ENCODE data around the gene FAT3. TPM values are rescaled to one million over a fixed set of nuclear protein-coding genes. Genes with fewer than 3 reads are reported as not detected.

Gene FAT3
- 1 to 10 TPM; 1.8 to 9.8 (median 2.5) TPM for total RNA-seq

DNA sequence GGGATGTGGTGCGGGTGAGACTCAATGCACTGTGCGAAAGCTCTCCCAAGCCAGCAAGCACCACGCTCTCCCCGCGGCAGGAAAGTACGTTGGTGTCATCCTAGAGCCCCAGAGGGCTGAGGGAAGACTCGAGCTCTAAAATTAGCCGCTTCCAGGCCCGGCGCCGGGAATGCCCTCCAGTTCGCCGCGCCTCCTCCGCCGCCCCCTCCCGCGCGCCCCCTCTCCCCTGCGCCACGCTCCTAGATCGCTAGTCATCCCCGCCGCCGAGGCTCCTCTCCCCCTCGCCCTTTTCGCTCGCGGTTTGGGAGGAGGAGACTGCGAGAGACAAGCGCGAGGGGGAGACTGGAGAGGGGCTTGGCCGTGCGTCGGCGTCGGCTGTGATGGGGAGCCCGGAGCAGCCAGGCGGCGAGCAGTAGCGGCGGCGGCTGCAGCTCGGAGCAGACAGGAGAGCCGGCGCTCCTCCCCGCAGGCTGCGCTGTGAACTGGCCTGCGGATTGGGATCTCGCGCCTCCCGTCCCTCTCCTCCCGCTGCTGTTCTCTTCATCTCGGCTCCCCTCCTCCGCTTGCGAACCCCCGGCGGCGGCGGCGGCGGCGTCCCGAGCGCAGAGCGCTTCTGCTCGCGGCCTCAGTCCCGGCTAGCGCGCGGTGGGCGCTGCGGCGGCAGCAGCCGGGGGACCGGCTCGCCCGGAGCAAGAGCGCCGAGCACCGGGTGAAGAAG is at the start of gene FAT3:
TSS of gene FAT3 (plus strand) at position 412 of the 718 bp plus-strand sequence. CDS start 127,295 bp downstream, outside the sequence.
- peaks cover 0 to 3% (median 0%) of the 10 kb centered on the region in 4 donors for H3K9me3 ChIP-seq
- TF ChIP-seq, protein P1, sequence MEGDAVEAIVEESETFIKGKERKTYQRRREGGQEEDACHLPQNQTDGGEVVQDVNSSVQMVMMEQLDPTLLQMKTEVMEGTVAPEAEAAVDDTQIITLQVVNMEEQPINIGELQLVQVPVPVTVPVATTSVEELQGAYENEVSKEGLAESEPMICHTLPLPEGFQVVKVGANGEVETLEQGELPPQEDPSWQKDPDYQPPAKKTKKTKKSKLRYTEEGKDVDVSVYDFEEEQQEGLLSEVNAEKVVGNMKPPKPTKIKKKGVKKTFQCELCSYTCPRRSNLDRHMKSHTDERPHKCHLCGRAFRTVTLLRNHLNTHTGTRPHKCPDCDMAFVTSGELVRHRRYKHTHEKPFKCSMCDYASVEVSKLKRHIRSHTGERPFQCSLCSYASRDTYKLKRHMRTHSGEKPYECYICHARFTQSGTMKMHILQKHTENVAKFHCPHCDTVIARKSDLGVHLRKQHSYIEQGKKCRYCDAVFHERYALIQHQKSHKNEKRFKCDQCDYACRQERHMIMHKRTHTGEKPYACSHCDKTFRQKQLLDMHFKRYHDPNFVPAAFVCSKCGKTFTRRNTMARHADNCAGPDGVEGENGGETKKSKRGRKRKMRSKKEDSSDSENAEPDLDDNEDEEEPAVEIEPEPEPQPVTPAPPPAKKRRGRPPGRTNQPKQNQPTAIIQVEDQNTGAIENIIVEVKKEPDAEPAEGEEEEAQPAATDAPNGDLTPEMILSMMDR (IDR thresholded peaks at IDR 0.05): no peak
- TF ChIP-seq POLR2A (IDR thresholded peaks at IDR 0.05) (no peak), EP300 (IDR thresholded peaks at IDR 0.05) (no peak)
- H3K4me1 ChIP-seq: peaks cover 0 to 42% (median 0%) of the 10 kb centered on the region in 4 donors
- H3K4me3 ChIP-seq: peak within 1 kb of the TSS; percentile 12 to 55 (median 28)
- no peaks in the 10 kb centered on the region for H3K36me3 ChIP-seq
- H3K27me3 ChIP-seq: peaks cover 0 to 78% of the 10 kb centered on the region in 2 donors
- WGBS, 2 donors: 1% methylated on average over 55 to 82 of the region's 82 CpGs
- DNase-seq (ENCODE audit: low spot score in 2 of 2): no peak
- peak within 1 kb of the TSS in 2 of 4 donors; percentile 11 to 12 for H3K27ac ChIP-seq

DNA sequence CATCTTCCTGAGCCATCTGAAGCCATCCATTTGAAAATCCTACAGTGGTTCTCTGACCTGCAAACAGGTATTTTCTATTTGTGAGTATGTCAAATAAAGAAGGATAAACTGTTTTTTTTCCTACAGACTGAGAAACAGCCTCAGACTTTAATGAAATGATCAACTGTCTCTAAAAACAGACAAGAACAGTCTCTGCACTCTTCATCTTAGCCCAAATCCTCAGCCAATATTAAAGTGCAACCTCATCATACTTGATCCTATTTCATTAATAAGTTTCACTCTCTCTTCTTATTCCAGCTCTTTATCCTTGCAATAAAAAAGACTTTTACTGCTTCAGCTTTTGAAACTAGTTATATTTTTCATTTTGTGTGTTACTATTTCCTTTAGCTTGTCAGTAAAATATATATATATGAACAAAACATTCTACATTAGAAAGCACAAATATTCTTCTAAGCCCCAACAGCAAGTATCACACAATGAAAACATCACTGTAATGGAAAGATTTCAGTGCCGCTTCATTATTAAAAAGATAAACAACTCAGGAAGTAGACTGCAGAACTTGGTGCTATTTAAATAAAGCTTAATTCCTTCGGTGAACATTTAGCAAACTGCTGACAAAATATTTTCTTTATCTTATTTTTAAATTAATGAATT is 45.5 kb upstream of the FAT3 start:
- no peaks in the 10 kb centered on the region for H3K27me3 ChIP-seq
- WGBS, 2 donors: 56 to 60% methylated on average over 2 of the region's 2 CpGs
- no peaks in the 10 kb centered on the region for H3K4me1 ChIP-seq
- H3K36me3 ChIP-seq: no peaks in the 10 kb centered on the region
- DNase-seq (ENCODE audit: low spot score in 2 of 2): no peak
- no peaks in the 10 kb centered on the region for H3K9me3 ChIP-seq
- TF ChIP-seq EP300 (IDR thresholded peaks at IDR 0.05) (no peak), POLR2A (IDR thresholded peaks at IDR 0.05) (no peak)
- TF ChIP-seq, protein P1 (IDR thresholded peaks at IDR 0.05): no peak
- no peak overlapping the region for H3K27ac ChIP-seq
- no peak overlapping the region for H3K4me3 ChIP-seq

DNA sequence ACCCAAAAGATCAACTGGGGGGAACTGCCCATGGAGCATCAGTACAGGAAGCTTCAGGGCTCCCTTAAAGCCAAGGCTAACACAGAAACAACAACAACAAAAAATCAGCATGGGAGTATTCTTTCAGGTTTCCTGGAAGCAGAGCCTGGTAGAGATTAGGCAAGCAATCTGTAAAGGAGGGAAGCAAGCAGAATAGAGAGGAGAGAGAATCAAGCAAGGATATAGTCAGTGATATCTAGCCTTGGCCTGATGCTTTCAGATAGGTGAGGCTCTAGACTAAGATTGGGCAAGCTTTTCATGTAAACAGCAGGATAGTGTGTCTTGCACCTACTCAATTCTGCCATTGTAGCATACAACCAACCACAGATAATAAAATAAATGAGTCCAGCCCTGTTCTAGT is 44.4 kb upstream of the FAT3 start:
- Histone ChIP-seq H3K27ac (no peak overlapping the region), H3K4me1 (no peaks in the 10 kb centered on the region), H3K36me3 (no peaks in the 10 kb centered on the region), H3K27me3 (no peaks in the 10 kb centered on the region), H3K9me3 (no peaks in the 10 kb centered on the region), H3K4me3 (no peak overlapping the region)
- DNase-seq (ENCODE audit: low spot score in 2 of 2): no peak
- TF ChIP-seq POLR2A (IDR thresholded peaks at IDR 0.05): no peak
- TF ChIP-seq EP300 (IDR thresholded peaks at IDR 0.05): no peak
- TF ChIP-seq, protein P1 (IDR thresholded peaks at IDR 0.05): no peak

DNA sequence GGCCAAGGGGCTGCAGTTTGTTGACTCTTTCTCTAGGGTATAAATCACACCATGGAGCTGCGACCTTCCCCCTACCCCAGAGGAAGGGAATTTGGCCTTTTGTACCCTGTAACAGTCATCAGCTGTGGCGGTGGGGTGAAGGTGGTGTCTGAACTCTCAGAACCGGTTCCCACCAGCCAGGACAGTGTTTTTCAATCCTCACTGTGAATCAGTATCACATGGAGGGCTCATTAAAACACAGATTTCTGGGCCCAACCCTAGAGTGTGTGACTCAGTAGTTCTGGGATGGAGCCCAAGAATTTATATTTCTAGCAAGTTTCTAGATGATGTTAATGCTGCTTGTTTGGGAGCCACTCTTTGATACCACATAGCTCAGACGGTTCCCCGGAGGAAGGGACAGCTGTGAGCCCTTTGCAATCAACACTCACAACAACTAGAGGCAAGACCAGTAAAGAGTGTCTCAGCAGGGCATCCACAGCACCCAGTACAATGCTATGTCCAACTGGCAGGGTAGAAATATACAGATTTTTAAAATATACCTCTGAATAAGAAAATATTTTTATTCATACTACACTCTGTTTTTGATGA is 43.9 kb upstream of the FAT3 start:
- no peaks in the 10 kb centered on the region for H3K9me3 ChIP-seq
- no peak for DNase-seq (ENCODE audit: low spot score in 2 of 2)
- WGBS, 2 donors: 29 to 45% methylated on average over 5 of the region's 5 CpGs
- TF ChIP-seq POLR2A (IDR thresholded peaks at IDR 0.05) (no peak), EP300 (IDR thresholded peaks at IDR 0.05) (no peak)
- TF ChIP-seq, protein P1 (IDR thresholded peaks at IDR 0.05): no peak
- no peaks in the 10 kb centered on the region for H3K36me3 ChIP-seq
- H3K27ac ChIP-seq: no peak overlapping the region
- H3K27me3 ChIP-seq: no peaks in the 10 kb centered on the region
- no peak overlapping the region for H3K4me3 ChIP-seq
- no peaks in the 10 kb centered on the region for H3K4me1 ChIP-seq

All from tibial nerve (tissue), 4 donors.